Astrocyte of the cerebellum (primary cell): ENCODE results near the gene CTBS.
A peak's percentile ranks its signal among the peaks of the same experiment; 100 is the strongest.

ENCODE experiments used
- DNase-seq: peaks from one replicate; pipeline ENCODE4 v3.0.0-alpha.2; 2011; ENCODE audit warnings: low read depth
- H3K4me3 ChIP-seq: 2 replicates; pipeline ENCODE4 v1.5.1; 2011; ENCODE audit warnings: mild to moderate bottlenecking, low read depth, low read length, moderate library complexity
- in situ Hi-C: cut with HindIII; loops from 2 replicates; pipeline ENCODE4 v1.10.0; 2017; ENCODE audit warnings: low sequenced_read_pairs
- TF ChIP-seq, protein P1 (sequence below): IDR thresholded peaks from 2 replicates; pipeline ENCODE4 v1.5.1; 2012; ENCODE audit warnings: low read length, low read depth, moderate library complexity, mild to moderate bottlenecking; ENCODE audit errors: missing control alignments

The CTBS gene

DNA sequence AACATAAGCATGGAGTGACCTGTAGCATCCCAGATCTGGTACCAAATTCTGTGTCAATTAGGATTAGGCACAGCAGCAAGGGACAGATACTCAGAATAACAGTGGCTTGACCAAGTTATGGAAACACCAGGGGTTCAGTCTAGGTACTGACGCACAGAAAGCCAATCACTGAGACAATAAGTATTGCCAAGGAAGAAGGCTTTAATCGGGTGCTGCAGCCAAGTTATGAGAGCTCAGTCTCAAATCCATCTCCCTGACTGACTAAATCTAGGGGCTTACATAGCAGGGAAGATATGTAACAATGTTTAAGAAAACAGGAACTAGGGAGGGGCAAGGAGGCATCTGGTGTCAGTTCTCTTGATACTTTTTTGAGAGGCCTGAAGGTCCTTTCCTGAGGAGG lies 39.6 kb upstream of the CTBS start:
- in situ Hi-C loops, result no loop called here
- TF ChIP-seq, protein P1, sequence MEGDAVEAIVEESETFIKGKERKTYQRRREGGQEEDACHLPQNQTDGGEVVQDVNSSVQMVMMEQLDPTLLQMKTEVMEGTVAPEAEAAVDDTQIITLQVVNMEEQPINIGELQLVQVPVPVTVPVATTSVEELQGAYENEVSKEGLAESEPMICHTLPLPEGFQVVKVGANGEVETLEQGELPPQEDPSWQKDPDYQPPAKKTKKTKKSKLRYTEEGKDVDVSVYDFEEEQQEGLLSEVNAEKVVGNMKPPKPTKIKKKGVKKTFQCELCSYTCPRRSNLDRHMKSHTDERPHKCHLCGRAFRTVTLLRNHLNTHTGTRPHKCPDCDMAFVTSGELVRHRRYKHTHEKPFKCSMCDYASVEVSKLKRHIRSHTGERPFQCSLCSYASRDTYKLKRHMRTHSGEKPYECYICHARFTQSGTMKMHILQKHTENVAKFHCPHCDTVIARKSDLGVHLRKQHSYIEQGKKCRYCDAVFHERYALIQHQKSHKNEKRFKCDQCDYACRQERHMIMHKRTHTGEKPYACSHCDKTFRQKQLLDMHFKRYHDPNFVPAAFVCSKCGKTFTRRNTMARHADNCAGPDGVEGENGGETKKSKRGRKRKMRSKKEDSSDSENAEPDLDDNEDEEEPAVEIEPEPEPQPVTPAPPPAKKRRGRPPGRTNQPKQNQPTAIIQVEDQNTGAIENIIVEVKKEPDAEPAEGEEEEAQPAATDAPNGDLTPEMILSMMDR, result no peak
- DNase-seq, result no peak
- no peak overlapping the region for H3K4me3 ChIP-seq

DNA sequence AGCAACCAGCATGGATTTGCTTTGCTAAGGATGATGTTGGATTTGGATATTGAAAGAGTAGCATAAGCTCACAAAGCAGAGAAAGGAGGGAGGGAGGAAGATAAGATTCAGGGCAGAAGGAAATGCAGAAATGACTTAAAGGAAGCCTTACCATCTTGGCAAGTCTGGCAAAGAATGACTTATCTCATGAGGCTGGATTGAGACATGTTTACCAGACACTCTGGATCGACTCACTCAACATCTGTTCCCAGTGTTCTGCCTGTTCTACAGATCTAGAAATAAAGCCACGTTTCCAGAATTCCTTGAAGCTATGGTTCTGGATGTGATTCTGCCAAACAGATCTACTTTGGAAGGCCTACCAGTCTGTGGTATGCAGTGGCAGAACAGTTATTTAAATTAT lies 38.8 kb upstream of the CTBS start:
- TF ChIP-seq, protein P1, result no peak
- DNase-seq, result no peak
- H3K4me3 ChIP-seq, result no peak overlapping the region
- in situ Hi-C loops, result no loop called here

DNA sequence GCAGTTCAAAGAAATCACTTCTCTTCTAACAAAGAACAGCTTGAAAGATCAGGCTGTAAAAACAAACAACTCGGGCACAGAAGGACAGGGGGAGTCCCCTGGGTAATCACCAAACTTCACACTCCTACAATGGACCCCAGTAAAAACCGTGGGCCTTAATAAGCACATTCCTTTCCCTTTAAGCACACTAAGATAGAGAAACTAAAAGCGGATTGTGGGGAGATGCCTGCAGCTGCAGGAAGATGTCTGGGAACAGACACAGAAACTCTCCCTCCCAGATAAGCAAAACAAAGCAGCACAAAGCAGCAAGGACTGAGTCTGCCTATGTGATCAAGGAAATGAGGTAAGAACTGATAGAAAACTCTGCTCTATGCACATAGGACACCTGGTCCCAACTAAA lies 37.6 kb upstream of the CTBS start:
- DNase-seq, result peak; percentile 11
- no peak overlapping the region for H3K4me3 ChIP-seq
- in situ Hi-C loops, result no loop called here
- TF ChIP-seq, protein P1, result no peak

DNA sequence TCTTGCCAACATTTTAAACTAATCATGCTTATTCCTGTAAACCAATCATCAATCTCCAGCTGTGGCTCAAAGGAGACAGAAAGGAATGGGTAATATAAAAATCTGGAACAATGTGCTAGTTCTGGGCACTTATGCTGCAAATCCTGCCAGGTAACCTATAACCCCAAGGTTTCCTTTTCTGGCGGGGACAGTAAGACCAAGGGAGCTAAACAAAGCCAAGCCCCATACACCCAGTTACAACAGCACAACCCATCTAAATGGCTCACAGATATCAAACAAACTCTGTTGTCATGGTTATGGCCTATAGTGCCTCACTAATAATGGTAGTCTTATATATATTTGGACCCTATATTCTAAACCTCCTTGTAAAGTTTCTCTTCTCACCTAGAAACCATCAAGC lies 36.9 kb upstream of the CTBS start:
- DNase-seq, result no peak
- TF ChIP-seq, protein P1, result no peak
- in situ Hi-C loops, result no loop called here
- no peak overlapping the region for H3K4me3 ChIP-seq

DNA sequence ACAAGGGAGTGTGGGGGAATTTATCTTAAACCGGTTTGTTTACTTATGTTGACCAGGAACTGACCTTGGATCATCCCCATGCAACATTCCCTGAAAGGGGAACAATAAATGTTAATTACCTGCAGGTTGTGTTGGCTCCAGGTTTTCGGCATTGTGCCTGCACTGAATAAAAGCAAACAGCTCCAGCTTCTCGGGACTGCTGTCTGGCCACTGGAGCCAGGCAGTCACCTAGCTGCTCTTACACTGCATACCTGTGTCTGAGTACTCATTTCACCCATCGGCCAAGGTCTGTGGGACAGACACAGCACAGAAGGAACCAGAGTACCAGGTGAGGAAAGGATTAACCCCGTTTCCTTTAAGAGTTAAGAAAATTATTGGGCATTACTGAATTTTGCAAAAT lies 32.7 kb upstream of the CTBS start:
- in situ Hi-C loops, result no loop called here
- no peak overlapping the region for H3K4me3 ChIP-seq
- TF ChIP-seq, protein P1, result no peak
- DNase-seq, result no peak

DNA sequence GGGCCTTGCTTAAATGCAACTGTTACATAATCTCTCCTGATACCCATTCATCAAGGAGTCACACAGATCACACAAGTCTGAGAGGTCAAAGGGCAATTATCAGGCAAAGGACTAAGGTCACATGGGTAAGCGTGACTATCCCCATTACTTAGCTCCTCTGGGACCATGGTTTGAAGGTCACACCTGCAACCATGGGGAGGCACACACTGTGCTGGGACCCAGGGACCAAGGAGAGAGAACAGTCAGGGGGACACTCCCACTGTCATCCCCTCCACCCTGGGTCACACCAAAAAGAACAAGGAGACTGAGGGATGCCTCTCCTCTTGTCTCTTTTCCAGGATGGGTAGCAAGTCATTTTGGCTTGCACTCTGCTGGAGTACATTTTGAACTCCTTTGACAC lies 30.9 kb upstream of the CTBS start:
- TF ChIP-seq, protein P1, result no peak
- no peak for DNase-seq
- H3K4me3 ChIP-seq, result no peak overlapping the region
- in situ Hi-C loops, result no loop called here
